Natural killer cell (primary cell): ENCODE results near the gene NKD1. TPM values are rescaled to one million over a fixed set of nuclear protein-coding genes. Genes with fewer than 3 reads are reported as not detected.

ENCODE experiments used
- ATAC-seq, 3 donors: fragments of 150-1000 bp in 2 of 3; fragments of 200-7000 bp in 1 of 3; cut with Tn5 transposase; 1 replicate in 1 of 3; 2 replicates in 2 of 3; pipeline ENCODE4 v1.10.0; 2021; ENCODE audit warnings: mild to moderate bottlenecking in 2 of 3, moderate library complexity in 2 of 3
- DNase-seq, 2 donors: peaks; one replicate each; pipeline versions ENCODE4 v3.0.0 to v3.0.0-alpha.2; 2013 to 2021; ENCODE audit warnings: mixed read lengths in 1 of 2
- H3K27ac ChIP-seq: one replicate; pipeline ENCODE4 v1.5.1; 2013; ENCODE audit warnings: mild to moderate bottlenecking, low read length
- H3K27me3 ChIP-seq: one replicate; pipeline ENCODE4 v1.6.1; 2013; ENCODE audit warnings: low read length; ENCODE audit not compliant: control insufficient read depth, insufficient read depth
- H3K36me3 ChIP-seq: one replicate; pipeline ENCODE4 v1.6.1; 2013; ENCODE audit warnings: low read length; ENCODE audit not compliant: control insufficient read depth, insufficient read depth
- H3K4me1 ChIP-seq: one replicate; pipeline ENCODE4 v1.6.1; 2013; ENCODE audit warnings: low read length; ENCODE audit not compliant: control insufficient read depth, insufficient read depth
- H3K4me3 ChIP-seq: one replicate; pipeline ENCODE4 v1.5.1; 2013; ENCODE audit warnings: low read length
- H3K9me3 ChIP-seq: one replicate; pipeline ENCODE4 v1.6.1; 2013; ENCODE audit warnings: low read length; ENCODE audit not compliant: control insufficient read depth, insufficient read depth
- H3K27ac Mint-ChIP-seq, 2 donors: one replicate each; pipeline ENCODE4 v1.8.0; 2022; ENCODE audit warnings: mild to moderate bottlenecking in 2 of 2, mixed read lengths in 2 of 2, moderate library complexity in 1 of 2
- H3K27me3 Mint-ChIP-seq, 2 donors: one replicate each; pipeline ENCODE4 v1.8.0; 2022; ENCODE audit warnings: low read depth in 2 of 2, mixed read lengths in 2 of 2
- H3K36me3 Mint-ChIP-seq: one replicate; pipeline ENCODE4 v1.8.0; 2022; ENCODE audit warnings: mixed read lengths
- H3K4me1 Mint-ChIP-seq, 2 donors: one replicate each; pipeline ENCODE4 v1.8.0; 2022; ENCODE audit warnings: mixed read lengths in 2 of 2
- H3K4me3 Mint-ChIP-seq: one replicate; pipeline ENCODE4 v1.8.0; 2022; ENCODE audit warnings: mild to moderate bottlenecking, moderate library complexity, mixed read lengths
- H3K9me3 Mint-ChIP-seq, 2 donors: one replicate each; pipeline ENCODE4 v1.8.0; 2022; ENCODE audit warnings: mixed read lengths in 2 of 2
- CTCF ChIP-seq: fragments of 200-600 bp; IDR thresholded peaks from one replicate; pipeline ENCODE4 v1.8.0; 2022; ENCODE audit warnings: antibody characterized with exemption
- WGBS: methylation state at CpG from one replicate; pipeline ENCODE4 v1.1.7; 2013; ENCODE audit warnings: missing lambda C conversion rate; ENCODE audit not compliant: insufficient coverage; 5-methylcytosine and 5-hydroxymethylcytosine counted together
- intact Hi-C: fragments of 100-400 bp; cut with micrococcal nuclease; formaldehyde crosslinking; loops from one replicate; pipeline ENCODE4 v1.14.2; 2022
- total RNA-seq, 4 donors: library from RNA; stranded (reverse); fragments of 120-200 nt in 1 of 4; gene quantifications; one replicate each; pipeline versions ENCODE4 v1.2.3 to v1.2.4, GENCODE V29; 2013 to 2022

Gene NKD1
- total RNA-seq, 3 donors from 2014 or later (not counting 1 experiment from before 2014, with no cell fraction given), result 0.75 to 1.5 (median 1.0) TPM

- no peak overlapping the region for H3K4me3 Mint-ChIP-seq
- no peak overlapping the region for H3K27ac Mint-ChIP-seq
- no peaks in the 10 kb centered on the region for H3K9me3 Mint-ChIP-seq
- TF ChIP-seq CTCF, result no peak
- H3K4me1 ChIP-seq, result no peaks in the 10 kb centered on the region
- 89% methylated on average over 6 of the region's 6 CpGs for WGBS
- peaks cover 0 to 7% of the 10 kb centered on the region in 2 donors for H3K27me3 Mint-ChIP-seq
- no peaks in the 10 kb centered on the region for H3K27me3 ChIP-seq
- intact Hi-C loops, result no loop called here
- no peak overlapping the region for H3K27ac ChIP-seq
- DNase-seq, result no peak
- H3K36me3 Mint-ChIP-seq, result no peaks in the 10 kb centered on the region
- no peak overlapping the region for H3K4me3 ChIP-seq
- no peak for ATAC-seq
- H3K36me3 ChIP-seq, result no peaks in the 10 kb centered on the region
- no peaks in the 10 kb centered on the region for H3K9me3 ChIP-seq
- peaks cover 0 to 5% of the 10 kb centered on the region in 2 donors for H3K4me1 Mint-ChIP-seq
Observed at GRCh38 chr16:50616386-50616785, 68.2 kb downstream of the NKD1 start.

- Histone ChIP-seq H3K27me3 (no peaks in the 10 kb centered on the region), H3K36me3 (no peaks in the 10 kb centered on the region), H3K9me3 (no peaks in the 10 kb centered on the region), H3K27ac (no peak overlapping the region), H3K4me3 (no peak overlapping the region), H3K4me1 (no peaks in the 10 kb centered on the region)
- no peak for TF ChIP-seq CTCF
- H3K36me3 Mint-ChIP-seq, result no peaks in the 10 kb centered on the region
- ATAC-seq, result no peak
- 85% methylated on average over 6 of the region's 11 CpGs for WGBS
- intact Hi-C loops, result no loop called here
- no peak overlapping the region for H3K4me3 Mint-ChIP-seq
- peak in 1 of 2 donors; percentile 36 for DNase-seq
- H3K27ac Mint-ChIP-seq, result no peak overlapping the region
- H3K27me3 Mint-ChIP-seq, result peaks cover 0 to 7% of the 10 kb centered on the region in 2 donors
- H3K9me3 Mint-ChIP-seq, result no peaks in the 10 kb centered on the region
- H3K4me1 Mint-ChIP-seq, result no peaks in the 10 kb centered on the region
Observed at GRCh38 chr16:50616883-50617645, 68.9 kb downstream of the NKD1 start.

- no peaks in the 10 kb centered on the region for H3K4me1 ChIP-seq
- H3K36me3 ChIP-seq, result no peaks in the 10 kb centered on the region
- Mint-ChIP-seq H3K4me1 (no peaks in the 10 kb centered on the region), H3K36me3 (no peaks in the 10 kb centered on the region), H3K27ac (no peak overlapping the region), H3K27me3 (peaks cover 0 to 2% of the 10 kb centered on the region in 2 donors), H3K9me3 (no peaks in the 10 kb centered on the region), H3K4me3 (no peak overlapping the region)
- ATAC-seq (no peak), DNase-seq (no peak)
- no peak overlapping the region for H3K4me3 ChIP-seq
- WGBS, result 95% methylated on average over 2 of the region's 2 CpGs
- no peak overlapping the region for H3K27ac ChIP-seq
- H3K9me3 ChIP-seq, result no peaks in the 10 kb centered on the region
- no peaks in the 10 kb centered on the region for H3K27me3 ChIP-seq
- no peak for TF ChIP-seq CTCF
- intact Hi-C loops, result no loop called here
Observed at GRCh38 chr16:50617646-50618184, 69.5 kb downstream of the NKD1 start.
